B cell (primary cell): ENCODE data around the gene ZSCAN12.

Experiments
- EZH2 ChIP-seq: IDR thresholded peaks from 2 replicates; pipeline ENCODE4 v1.6.1; 2012; ENCODE audit warnings: borderline replicate concordance, low read depth, mild to moderate bottlenecking, moderate library complexity, low read length; ENCODE audit not compliant: insufficient read depth, poor library complexity, severe bottlenecking
- TF ChIP-seq, protein P1 (sequence below): fragments of 200-600 bp; IDR thresholded peaks from one replicate; pipeline ENCODE4 v1.8.0; 2022; ENCODE audit warnings: antibody characterized with exemption, mild to moderate bottlenecking

GRCh38 chr6:28371280-28371679 is 28.3 kb downstream of the ZSCAN12 start:
- TF ChIP-seq, protein P1, sequence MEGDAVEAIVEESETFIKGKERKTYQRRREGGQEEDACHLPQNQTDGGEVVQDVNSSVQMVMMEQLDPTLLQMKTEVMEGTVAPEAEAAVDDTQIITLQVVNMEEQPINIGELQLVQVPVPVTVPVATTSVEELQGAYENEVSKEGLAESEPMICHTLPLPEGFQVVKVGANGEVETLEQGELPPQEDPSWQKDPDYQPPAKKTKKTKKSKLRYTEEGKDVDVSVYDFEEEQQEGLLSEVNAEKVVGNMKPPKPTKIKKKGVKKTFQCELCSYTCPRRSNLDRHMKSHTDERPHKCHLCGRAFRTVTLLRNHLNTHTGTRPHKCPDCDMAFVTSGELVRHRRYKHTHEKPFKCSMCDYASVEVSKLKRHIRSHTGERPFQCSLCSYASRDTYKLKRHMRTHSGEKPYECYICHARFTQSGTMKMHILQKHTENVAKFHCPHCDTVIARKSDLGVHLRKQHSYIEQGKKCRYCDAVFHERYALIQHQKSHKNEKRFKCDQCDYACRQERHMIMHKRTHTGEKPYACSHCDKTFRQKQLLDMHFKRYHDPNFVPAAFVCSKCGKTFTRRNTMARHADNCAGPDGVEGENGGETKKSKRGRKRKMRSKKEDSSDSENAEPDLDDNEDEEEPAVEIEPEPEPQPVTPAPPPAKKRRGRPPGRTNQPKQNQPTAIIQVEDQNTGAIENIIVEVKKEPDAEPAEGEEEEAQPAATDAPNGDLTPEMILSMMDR: no peak
- TF ChIP-seq EZH2: no peak
